Activated CD4-positive, alpha-beta T cell treated with anti-CD3 and anti-CD28 coated beads for 36 hours (primary cell): ENCODE results near the gene MOGAT1. TPM values are rescaled to one million over a fixed set of nuclear protein-coding genes. Genes with fewer than 3 reads are reported as not detected.
A peak's percentile ranks its signal among the peaks of the same experiment; 100 is the strongest.

ENCODE experiments used
- ATAC-seq: fragments of 200-7000 bp; cut with Tn5 transposase; one replicate; pipeline ENCODE4 v1.10.0; 2021; ENCODE audit warnings: mild to moderate bottlenecking, moderate library complexity
- CTCF ChIA-PET: fragments of 350-600 bp; sonication (Branson Sonifier 250); formaldehyde crosslinking; loops from one replicate; lab custom pipeline; 2021; ENCODE audit warnings: antibody characterized with exemption; lab: Charles Lee
- POLR2A ChIA-PET: fragments of 350-600 bp; sonication (Branson Sonifier 250); formaldehyde crosslinking; loops from one replicate; lab custom pipeline; 2021; ENCODE audit warnings: antibody characterized with exemption, inconsistent platforms; lab: Charles Lee
- DNase-seq: peaks from one replicate; pipeline ENCODE4 v3.0.0-alpha.2; 2020
- H3K27ac Mint-ChIP-seq: one replicate; pipeline ENCODE4 v1.8.0; 2021; ENCODE audit warnings: mixed read lengths
- H3K27me3 Mint-ChIP-seq: one replicate; pipeline ENCODE4 v1.8.0; 2021; ENCODE audit warnings: mixed read lengths
- H3K36me3 Mint-ChIP-seq: one replicate; pipeline ENCODE4 v1.8.0; 2021; ENCODE audit warnings: low read depth, mixed read lengths
- H3K4me1 Mint-ChIP-seq: one replicate; pipeline ENCODE4 v1.8.0; 2021; ENCODE audit warnings: mixed read lengths
- H3K4me3 Mint-ChIP-seq: one replicate; pipeline ENCODE4 v1.8.0; 2021; ENCODE audit warnings: mild to moderate bottlenecking, moderate library complexity, mixed read lengths
- H3K9me3 Mint-ChIP-seq: one replicate; pipeline ENCODE4 v1.8.0; 2021; ENCODE audit warnings: low read depth, mixed read lengths
- intact Hi-C, 2 experiments: fragments of 100-400 bp; cut with DNase I in 1 of 2; cut with micrococcal nuclease in 1 of 2; formaldehyde crosslinking; loops; one replicate each; pipeline versions ENCODE4 v1.14.2 to v1.15.1; 2022 to 2024; cut with DNase I, micrococcal nuclease
- total RNA-seq, 2 experiments: library from RNA; stranded (reverse); gene quantifications; one replicate each; pipeline ENCODE4 v1.2.3, GENCODE V29; 2021

Gene MOGAT1
- total RNA-seq, 2 experiments from 2014 or later: not detected

- intact Hi-C loops: no loop called here
- no peak overlapping the region for H3K27ac Mint-ChIP-seq
- H3K9me3 Mint-ChIP-seq: no peaks in the 10 kb centered on the region
- no peaks in the 10 kb centered on the region for H3K4me1 Mint-ChIP-seq
- ATAC-seq (no peak), DNase-seq (no peak)
- no peak overlapping the region for H3K4me3 Mint-ChIP-seq
- ChIA-PET CTCF (interaction anchor here (0.6 kb wide), 1 partner anchor 307 kb away, joined by 3 read pairs; no protein-coding TSS in a partner anchor), POLR2A (no interaction called here)
- H3K27me3 Mint-ChIP-seq: peaks cover 7% of the 10 kb centered on the region
- H3K36me3 Mint-ChIP-seq: no peaks in the 10 kb centered on the region
These were observed 57.2 kb downstream of the MOGAT1 start for GRCh38 chr2:222728621-222729020.

- H3K36me3 Mint-ChIP-seq: no peaks in the 10 kb centered on the region
- H3K27me3 Mint-ChIP-seq: peaks cover 10% of the 10 kb centered on the region
- ATAC-seq: no peak
- intact Hi-C loops: no loop called here
- ChIA-PET CTCF (interaction anchor here (0.7 to 1.0 kb wide), 3 partner anchors 20 to 42 kb away, joined by 3 to 5 read pairs (median 3); no protein-coding TSS in a partner anchor), POLR2A (interaction anchor here (0.6 kb wide), 1 partner anchor 10 kb away, joined by 3 read pairs; no protein-coding TSS in a partner anchor)
- no peaks in the 10 kb centered on the region for H3K4me1 Mint-ChIP-seq
- no peaks in the 10 kb centered on the region for H3K9me3 Mint-ChIP-seq
- DNase-seq: no peak
- no peak overlapping the region for H3K27ac Mint-ChIP-seq
- no peak overlapping the region for H3K4me3 Mint-ChIP-seq
These were observed 59.0 kb downstream of the MOGAT1 start for GRCh38 chr2:222730366-222730999.

GRCh38 chr2:222731201-222731621, 59.8 kb downstream of the MOGAT1 start:
- intact Hi-C loops: no loop called here
- Mint-ChIP-seq H3K4me3 (no peak overlapping the region), H3K36me3 (no peaks in the 10 kb centered on the region), H3K9me3 (no peaks in the 10 kb centered on the region), H3K27ac (no peak overlapping the region), H3K27me3 (peaks cover 10% of the 10 kb centered on the region), H3K4me1 (no peaks in the 10 kb centered on the region)
- DNase-seq: no peak
- no peak for ATAC-seq
- CTCF ChIA-PET: interaction anchor here (0.9 to 1.0 kb wide), 2 partner anchors 21 to 34 kb away, joined by 3 to 5 read pairs; no protein-coding TSS in a partner anchor
- POLR2A ChIA-PET: no interaction called here

GRCh38 chr2:222732489-222733178, 61.2 kb downstream of the MOGAT1 start:
- Mint-ChIP-seq H3K27me3 (peaks cover 17% of the 10 kb centered on the region), H3K9me3 (no peaks in the 10 kb centered on the region), H3K27ac (no peak overlapping the region), H3K4me3 (no peak overlapping the region), H3K36me3 (no peaks in the 10 kb centered on the region), H3K4me1 (no peaks in the 10 kb centered on the region)
- DNase-seq (no peak), ATAC-seq (no peak)
- ChIA-PET CTCF (no interaction called here), POLR2A (no interaction called here)
- intact Hi-C loops: no loop called here

- CTCF ChIA-PET: no interaction called here
These were observed 62.0 kb downstream of the MOGAT1 start for GRCh38 chr2:222733470-222733845.

GRCh38 chr2:222733846-222734702, 62.6 kb downstream of the MOGAT1 start:
- Mint-ChIP-seq H3K4me1 (peaks cover 3% of the 10 kb centered on the region), H3K27ac (no peak overlapping the region), H3K27me3 (peaks cover 21% of the 10 kb centered on the region), H3K9me3 (no peaks in the 10 kb centered on the region), H3K4me3 (no peak overlapping the region), H3K36me3 (no peaks in the 10 kb centered on the region)
- CTCF ChIA-PET: interaction anchor here (1.3 kb wide), 1 partner anchor 205 kb away, joined by 6 read pairs; no protein-coding TSS in a partner anchor
- intact Hi-C loops: no loop called here
- no peak for DNase-seq
- POLR2A ChIA-PET: no interaction called here
- ATAC-seq: no peak

More at GRCh38 chr2:222733470-222733845, 62.0 kb downstream of the MOGAT1 start:
- ATAC-seq (no peak), DNase-seq (no peak)
- Mint-ChIP-seq H3K4me1 (no peaks in the 10 kb centered on the region), H3K9me3 (no peaks in the 10 kb centered on the region), H3K36me3 (no peaks in the 10 kb centered on the region), H3K4me3 (no peak overlapping the region), H3K27ac (no peak overlapping the region), H3K27me3 (peaks cover 20% of the 10 kb centered on the region)
- POLR2A ChIA-PET: no interaction called here
- intact Hi-C loops: no loop called here

GRCh38 chr2:222734703-222735014, 63.2 kb downstream of the MOGAT1 start:
- POLR2A ChIA-PET: no interaction called here

GRCh38 chr2:222736301-222736700, 64.8 kb downstream of the MOGAT1 start:
- ChIA-PET POLR2A (no interaction called here), CTCF (interaction anchor here (1.4 kb wide), 1 partner anchor 30 kb away, joined by 3 read pairs; no protein-coding TSS in a partner anchor)
- H3K4me1 Mint-ChIP-seq: peaks cover 3% of the 10 kb centered on the region
- no peaks in the 10 kb centered on the region for H3K36me3 Mint-ChIP-seq
- H3K9me3 Mint-ChIP-seq: no peaks in the 10 kb centered on the region
- H3K4me3 Mint-ChIP-seq: no peak overlapping the region
- H3K27ac Mint-ChIP-seq: no peak overlapping the region
- intact Hi-C loops: no loop called here
- DNase-seq: no peak
- peaks cover 17% of the 10 kb centered on the region for H3K27me3 Mint-ChIP-seq
- ATAC-seq: no peak

More at GRCh38 chr2:222734703-222735014, 63.2 kb downstream of the MOGAT1 start:
- CTCF ChIA-PET: interaction anchor here (1.3 kb wide), 1 partner anchor 204 kb away, joined by 6 read pairs; no protein-coding TSS in a partner anchor
- ATAC-seq (peak; percentile 47), DNase-seq (no peak)
- Mint-ChIP-seq H3K27me3 (peaks cover 18% of the 10 kb centered on the region), H3K9me3 (no peaks in the 10 kb centered on the region), H3K36me3 (no peaks in the 10 kb centered on the region), H3K4me1 (peaks cover 3% of the 10 kb centered on the region), H3K27ac (no peak overlapping the region), H3K4me3 (no peak overlapping the region)
- intact Hi-C loops: no loop called here

GRCh38 chr2:222736924-222737323, 65.5 kb downstream of the MOGAT1 start:
- ChIA-PET POLR2A (no interaction called here), CTCF (interaction anchor here (1.4 kb wide), 1 partner anchor 31 kb away, joined by 3 read pairs; no protein-coding TSS in a partner anchor)
- Mint-ChIP-seq H3K4me1 (peaks cover 3% of the 10 kb centered on the region), H3K4me3 (no peak overlapping the region), H3K27me3 (peaks cover 15% of the 10 kb centered on the region), H3K36me3 (no peaks in the 10 kb centered on the region), H3K9me3 (no peaks in the 10 kb centered on the region), H3K27ac (no peak overlapping the region)
- DNase-seq: no peak
- intact Hi-C loops: no loop called here
- no peak for ATAC-seq

GRCh38 chr2:222738312-222738711, 66.9 kb downstream of the MOGAT1 start:
- H3K27ac Mint-ChIP-seq: no peak overlapping the region
- peaks cover 16% of the 10 kb centered on the region for H3K27me3 Mint-ChIP-seq
- H3K4me1 Mint-ChIP-seq: peaks cover 5% of the 10 kb centered on the region
- DNase-seq (no peak), ATAC-seq (no peak)
- no peaks in the 10 kb centered on the region for H3K9me3 Mint-ChIP-seq
- intact Hi-C loops: no loop called here
- CTCF ChIA-PET: no interaction called here
- H3K36me3 Mint-ChIP-seq: no peaks in the 10 kb centered on the region
- POLR2A ChIA-PET: no interaction called here
- no peak overlapping the region for H3K4me3 Mint-ChIP-seq

- peaks cover 15% of the 10 kb centered on the region for H3K27me3 Mint-ChIP-seq
- no peak for ATAC-seq
- H3K27ac Mint-ChIP-seq: no peak overlapping the region
- intact Hi-C loops: no loop called here
- DNase-seq: peak; percentile 25
- H3K36me3 Mint-ChIP-seq: no peaks in the 10 kb centered on the region
- no peaks in the 10 kb centered on the region for H3K9me3 Mint-ChIP-seq
- peaks cover 10% of the 10 kb centered on the region for H3K4me1 Mint-ChIP-seq
- CTCF ChIA-PET: no interaction called here
- no peak overlapping the region for H3K4me3 Mint-ChIP-seq
- POLR2A ChIA-PET: interaction anchor here (0.7 kb wide), 1 partner anchor 45 kb away, joined by 3 read pairs; no protein-coding TSS in a partner anchor
These were observed 67.4 kb downstream of the MOGAT1 start for GRCh38 chr2:222738809-222739208.
